Urothelium cell line (cell line): ENCODE results near the gene CCT7.

Experiments
- DNase-seq: peaks from one replicate; pipeline ENCODE4 v3.0.0; 2011; ENCODE audit warnings: low spot score, mixed read lengths
- FAIRE-seq: peaks from 2 replicates; lab custom pipeline; 2011; peaks lifted over from hg19 to GRCh38; lab: Jason Lieb, UNC

CCT7 gene

DNA sequence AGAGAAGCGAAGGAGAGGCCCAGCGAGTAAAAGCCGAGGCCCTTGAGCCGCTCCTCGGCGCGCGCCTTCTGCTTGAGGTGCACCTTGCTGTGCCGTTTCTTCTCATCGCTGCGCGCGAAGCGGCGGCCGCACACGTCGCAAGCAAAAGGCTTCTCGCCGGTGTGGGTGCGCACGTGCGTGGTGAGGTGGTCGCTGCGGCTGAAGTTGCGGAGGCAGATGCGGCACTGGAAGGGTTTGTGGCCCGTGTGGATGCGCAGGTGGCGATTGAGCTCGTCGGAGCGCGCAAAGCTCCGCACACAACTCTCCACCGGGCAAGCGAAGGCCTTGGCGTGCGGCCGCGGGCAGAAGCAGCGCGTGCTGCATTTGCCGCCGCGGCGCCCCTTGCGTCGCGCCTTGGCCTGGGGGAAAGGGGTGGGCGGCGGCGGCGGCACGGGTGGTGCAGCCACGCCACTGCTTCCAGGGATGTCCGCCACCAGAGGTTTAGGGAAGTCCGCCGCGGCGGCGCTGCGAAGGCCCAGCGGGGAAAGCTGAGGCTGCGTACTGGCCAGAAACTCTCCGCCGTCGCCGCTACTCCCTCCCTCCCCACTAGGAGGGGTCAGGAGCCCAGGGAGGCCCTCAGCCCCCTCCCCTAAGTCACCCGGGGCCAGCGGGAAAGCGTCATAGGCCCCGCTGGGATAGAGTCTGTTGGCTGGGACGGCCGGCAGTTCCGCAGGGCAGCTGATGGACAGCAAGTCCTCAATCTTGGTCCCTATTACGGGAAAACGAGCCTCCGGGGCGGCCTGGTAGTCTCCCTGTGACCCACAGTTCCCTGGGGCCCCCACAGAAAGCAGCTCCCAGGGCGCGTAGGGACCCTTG lies 57.6 kb downstream of the CCT7 start:
- DNase-seq (peak; percentile 42), FAIRE-seq (no peak)

DNA sequence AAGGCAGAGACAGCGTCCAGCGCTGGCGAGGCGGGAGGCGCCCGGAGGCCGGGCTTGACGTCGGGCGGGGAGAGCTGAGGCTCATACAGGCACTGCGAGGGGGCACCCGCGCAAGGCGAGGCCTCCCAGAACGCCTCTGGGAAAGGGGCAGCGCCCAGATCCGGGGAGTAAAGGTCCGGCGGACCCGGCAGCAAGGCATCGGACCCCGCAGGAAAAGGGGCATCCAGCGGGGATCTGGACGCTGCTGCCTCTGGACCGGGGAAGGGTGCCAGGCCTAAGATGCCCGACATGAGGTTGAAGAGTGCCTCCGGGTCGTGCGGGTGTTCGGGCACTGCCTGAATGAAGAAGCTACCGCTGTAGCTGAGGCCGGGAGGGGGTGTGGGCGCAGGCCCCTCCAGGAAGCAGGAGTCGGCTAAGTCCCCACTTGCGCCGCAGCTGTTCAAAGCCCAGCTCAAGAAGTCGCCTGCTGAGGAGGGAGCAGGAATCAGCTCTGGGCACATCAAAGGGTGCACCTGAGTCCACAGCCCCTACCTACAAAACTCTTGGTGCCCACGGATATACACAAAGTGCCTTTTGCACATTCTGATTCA lies 58.3 kb downstream of the CCT7 start:
- DNase-seq: no peak

DNA sequence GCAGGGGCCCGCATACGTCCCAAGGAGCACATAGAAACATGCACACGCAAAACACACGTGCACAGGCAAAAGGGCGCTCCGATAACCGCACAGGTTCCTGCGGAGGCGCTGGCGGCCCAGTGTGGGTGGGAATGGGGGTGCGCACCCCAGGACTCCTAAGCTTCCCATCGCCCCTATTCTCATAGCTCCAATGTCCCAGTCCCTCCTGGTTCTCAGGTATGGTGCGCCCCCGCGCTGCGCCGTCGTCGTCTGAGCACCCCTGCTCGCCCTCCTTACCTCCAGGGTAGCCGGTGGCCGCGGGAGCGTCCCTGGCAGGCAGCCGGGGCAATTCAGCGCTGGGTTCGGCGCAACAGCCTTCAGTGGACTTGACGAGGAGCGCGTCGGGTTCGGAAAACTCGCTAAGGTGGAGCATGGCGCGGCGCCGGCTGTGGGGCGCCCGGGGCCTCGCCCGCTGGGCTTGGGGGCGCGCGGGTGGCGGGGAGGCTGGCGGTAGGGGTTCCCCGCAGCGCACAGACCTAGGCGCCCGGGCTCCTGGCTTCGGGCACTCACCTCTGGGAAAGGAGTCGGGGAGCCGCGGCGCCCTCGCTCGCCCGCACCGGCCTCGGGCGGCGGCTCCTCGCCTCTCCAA lies 58.9 kb downstream of the CCT7 start:
- FAIRE-seq (no peak), DNase-seq (peak; percentile 26)

More for the DNA sequence above, 58.3 kb downstream of the CCT7 start:
- FAIRE-seq: no peak

DNA sequence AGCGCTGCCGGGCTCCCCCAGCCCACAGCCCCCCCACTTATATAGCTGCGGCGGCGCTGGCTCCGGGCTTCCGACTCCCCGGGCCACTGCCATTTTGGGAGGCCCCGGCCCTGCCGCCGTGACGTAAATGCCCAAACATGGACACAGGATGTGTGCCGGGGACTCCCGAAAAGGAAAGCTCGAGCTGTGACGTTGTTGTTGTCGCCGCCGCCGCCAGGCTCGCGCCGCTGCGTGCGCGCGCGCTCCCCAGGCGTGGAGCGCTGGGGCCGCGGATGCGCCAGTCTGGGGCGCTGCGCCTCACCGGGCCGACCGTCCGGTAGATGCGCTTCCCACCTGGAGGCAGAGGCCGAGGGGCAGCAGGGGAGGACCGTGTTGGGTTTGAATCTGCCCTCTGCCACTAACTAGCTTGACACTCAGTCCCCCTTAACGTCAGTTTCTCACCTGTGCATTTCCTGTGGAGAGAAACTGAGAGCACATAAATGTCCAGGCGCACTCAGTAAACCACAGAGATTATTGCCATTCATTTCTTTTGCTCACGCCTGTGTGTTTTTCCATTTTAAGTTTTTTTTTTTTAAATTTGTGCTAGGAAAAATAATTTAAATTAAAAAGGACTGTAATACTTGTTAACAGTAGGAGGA lies 59.5 kb downstream of the CCT7 start, which contains the start of gene EGR4:
EGR4 (minus strand) TSS at position 15 of the 638 bp plus-strand sequence. CDS start 231 bp downstream, outside the sequence.
- FAIRE-seq: peak; percentile 94
- DNase-seq: peak; percentile 96

DNA sequence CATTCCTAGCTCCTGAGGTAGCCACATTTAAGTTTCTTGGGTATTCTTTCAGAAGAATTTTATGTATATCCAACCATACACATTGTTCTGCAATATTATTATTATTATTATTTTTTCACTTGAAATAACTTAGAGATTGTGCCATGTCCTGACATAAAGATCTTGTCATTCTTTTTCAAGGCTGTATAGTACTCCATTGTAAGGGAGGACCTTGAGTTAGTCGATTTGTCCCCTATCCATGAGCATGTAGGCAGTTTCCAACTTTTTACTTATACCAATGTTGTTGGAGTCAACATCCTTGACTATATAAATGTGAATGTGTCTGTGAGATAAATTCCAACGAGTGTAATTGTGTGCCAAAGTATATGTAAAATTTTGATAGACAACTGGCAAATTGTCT lies 60.1 kb downstream of the CCT7 start:
- DNase-seq (no peak), FAIRE-seq (no peak)

DNA sequence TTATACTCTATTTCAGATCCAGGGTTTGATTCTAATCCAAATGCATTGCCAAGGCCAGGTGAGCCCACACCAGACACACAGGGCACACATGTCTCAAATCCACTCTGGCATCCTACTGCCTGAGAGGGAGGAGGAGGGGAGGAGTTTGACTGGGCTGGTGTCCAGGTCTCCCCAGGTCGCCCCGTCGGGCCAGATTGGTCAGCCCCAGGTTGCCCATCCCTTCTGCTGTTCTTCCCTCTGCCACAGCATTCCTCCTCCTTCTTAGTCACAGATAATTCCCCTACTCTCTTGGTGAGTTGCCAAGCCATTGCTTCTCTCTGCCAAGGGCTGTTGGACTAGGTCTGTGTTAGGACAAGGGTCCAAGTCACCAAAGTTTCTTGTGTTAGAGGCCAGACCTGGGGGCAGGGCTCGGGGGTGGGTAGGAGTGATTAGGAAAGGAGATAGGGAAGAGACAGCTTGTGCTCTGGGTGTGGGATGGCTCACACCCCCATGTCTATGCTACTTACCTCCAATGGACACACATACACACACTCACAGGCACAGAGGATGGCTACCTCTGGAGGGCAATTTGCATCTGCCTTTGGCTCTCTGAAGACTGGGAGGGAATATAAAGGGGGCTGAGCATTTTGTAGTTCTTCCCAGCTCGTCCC lies 61.8 kb downstream of the CCT7 start:
- FAIRE-seq: no peak
- DNase-seq: peak; percentile 55

DNA sequence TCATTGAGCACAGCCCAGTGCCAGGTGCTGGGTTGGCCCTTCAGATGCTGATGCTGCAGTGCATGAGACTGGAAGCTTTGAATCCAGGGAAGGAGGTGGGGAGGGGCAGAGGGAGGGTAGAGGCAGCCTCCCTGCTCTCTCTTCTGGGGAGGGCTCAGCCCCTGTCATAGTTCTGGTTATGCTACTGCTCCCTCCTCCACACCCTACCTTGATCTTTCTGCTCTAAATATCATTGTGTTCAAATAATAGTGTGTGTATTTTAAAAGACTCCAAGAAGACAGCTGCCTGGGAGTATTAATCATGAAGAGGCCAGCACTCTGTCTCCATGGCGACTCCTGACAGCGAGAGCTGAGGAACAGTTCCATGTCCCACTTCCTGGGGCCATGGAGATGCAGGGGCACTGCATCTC lies 63.0 kb downstream of the CCT7 start:
- FAIRE-seq: no peak
- DNase-seq: peak; percentile 47

DNA sequence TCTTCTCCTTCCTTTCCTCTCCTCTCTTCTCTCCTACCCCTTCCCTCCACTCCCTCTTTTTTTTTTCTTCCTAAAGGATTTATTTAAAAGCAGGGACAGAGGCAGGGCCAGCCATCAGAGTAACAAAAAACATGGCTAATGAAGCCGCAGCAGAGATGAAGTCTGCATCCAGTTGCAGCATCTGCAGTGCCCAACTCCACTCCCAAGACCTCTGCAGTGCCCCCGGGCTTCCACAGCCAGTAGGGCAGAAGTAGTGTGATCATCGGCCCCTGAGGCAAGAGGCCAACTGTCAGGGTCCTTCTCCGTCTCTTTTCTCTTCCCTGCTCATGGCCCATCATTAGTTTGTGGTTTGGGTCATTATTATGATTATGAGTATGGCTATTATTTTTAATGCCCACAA lies 63.5 kb downstream of the CCT7 start:
- FAIRE-seq (no peak), DNase-seq (no peak)

DNA sequence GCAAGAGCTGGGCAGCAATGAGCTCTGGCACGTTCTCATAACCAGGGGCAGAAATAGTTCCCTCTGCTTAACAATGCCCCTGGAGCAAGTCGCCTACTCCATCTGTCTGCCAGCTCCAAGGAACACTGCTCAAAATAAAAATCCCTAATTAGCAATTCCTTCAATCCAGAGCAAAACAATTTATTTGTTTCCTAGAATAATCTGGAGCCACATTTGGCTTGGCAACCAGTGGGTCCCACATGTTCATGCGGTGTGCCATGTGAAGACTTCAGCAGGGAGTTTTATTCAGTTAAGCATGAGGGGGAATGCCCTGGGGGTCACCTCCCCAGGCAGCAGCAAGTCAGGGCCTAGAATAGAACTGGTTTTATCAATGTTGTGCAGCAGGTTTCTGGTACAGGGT lies 66.8 kb downstream of the CCT7 start:
- no peak for FAIRE-seq
- no peak for DNase-seq

DNA sequence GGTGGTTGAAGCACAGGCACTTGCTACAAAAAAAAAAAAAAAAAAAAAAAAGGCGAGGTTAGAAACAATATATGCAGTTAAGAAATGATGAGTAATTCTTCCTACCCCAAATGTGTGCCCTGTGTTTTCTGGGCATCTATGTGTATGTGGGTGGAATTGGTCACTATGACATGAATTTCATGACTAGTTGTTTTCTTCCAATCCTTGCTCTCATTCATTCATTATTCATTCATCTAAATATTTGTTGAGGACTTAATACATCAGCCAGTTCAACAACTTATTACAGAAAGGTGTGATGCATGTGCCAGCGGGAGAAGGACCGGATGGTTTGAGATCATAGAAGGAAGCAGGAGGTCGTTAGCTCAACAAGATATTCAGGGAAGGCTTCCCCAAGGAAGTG lies 67.5 kb downstream of the CCT7 start:
- DNase-seq (no peak), FAIRE-seq (no peak)
